ENCODE data around the gene HOXA3. TPM values are rescaled to one million over a fixed set of nuclear protein-coding genes. Genes with fewer than 3 reads are reported as not detected.

The HOXA3 gene
- total and polyA plus RNA-seq, 9 of the 15 experiments (the other 6 are each of a cell fraction or from before 2014, with no cell fraction given): 0.04 to 0.13 TPM; not detected in 7

GRCh38 chr7:27148756-27149641 lies 3.4 kb downstream of the HOXA3 start:
- no peaks in the 10 kb centered on the region for H4K20me1 ChIP-seq (replicated peaks; ENCODE audit: control insufficient read depth, insufficient read depth, low read length)
- H3K9me3 ChIP-seq (replicated peaks; ENCODE audit: control insufficient read depth, insufficient read depth, low read depth, low read length): no peaks in the 10 kb centered on the region
- in situ Hi-C loops (cut with MboI): loop anchor here (10.0 kb wide), 1 partner anchor 294 kb away; no protein-coding TSS in a partner anchor
- ChIA-PET POLR2A (interaction anchor here (0.6 kb wide), 2 partner anchors 21 to 769 kb away, joined by 3 to 4 read pairs; no protein-coding TSS in a partner anchor), CTCF (ENCODE audit: low intra/inter-chr PET ratio) (no interaction called here)
- H3K27ac ChIP-seq (ENCODE audit: extremely low read depth, low read depth, low read length): no peak overlapping the region
- H3K79me2 ChIP-seq (ENCODE audit: control insufficient read depth, insufficient read depth, low read length): no peaks in the 10 kb centered on the region
- H3K36me3 ChIP-seq (ENCODE audit: control insufficient read depth, insufficient read depth, low read length): no peaks in the 10 kb centered on the region
- BruUV-seq (replicated peaks): no TSS peak
- H3K4me3 ChIP-seq: no peak overlapping the region
- H3K27me3 ChIP-seq (ENCODE audit: control insufficient read depth in 2 of 2, insufficient read depth in 2 of 2, low read length in 2 of 2): peaks cover 55 to 92% of the 10 kb centered on the region in 2 experiments
- peaks cover 0 to 29% of the 10 kb centered on the region in 2 experiments; a peak in 2 of 5 replicates for H3K4me1 ChIP-seq (replicated peaks in 1 of 2; ENCODE audit: control insufficient read depth in 2 of 2, insufficient read depth in 2 of 2, low read length in 2 of 2)
- no peak overlapping the region for H3K9ac ChIP-seq (ENCODE audit: insufficient read depth in 1 of 2, low read depth in 2 of 2, low read length in 2 of 2)
- TF ChIP-seq ETS2 (tag; IDR thresholded peaks at IDR 0.05; ENCODE audit: borderline replicate concordance, poor library complexity, severe bottlenecking): no peak
- TF ChIP-seq NR2C2 (CRISPR knock-in tag; IDR thresholded peaks at IDR 0.05): no peak
- no peak for TF ChIP-seq NR2C2 (tag; IDR thresholded peaks at IDR 0.05)
- TF ChIP-seq KLF10 (CRISPR knock-in tag; IDR thresholded peaks at IDR 0.05): no peak
- no peak for TF ChIP-seq CBFA2T3 (IDR thresholded peaks at IDR 0.05)
- TF ChIP-seq CREB1 (IDR thresholded peaks at IDR 0.05): no peak
- TF ChIP-seq CREB1 (CRISPR knock-in tag; IDR thresholded peaks at IDR 0.05): no peak
- no peak for TF ChIP-seq CTCF (IDR thresholded peaks at IDR 0.05 in 2 of 3, conservative IDR thresholded peaks at IDR 0.05 in 1 of 3; ENCODE audit: insufficient read depth in 2 of 3, low read depth in 1 of 3, low read length in 3 of 3)
- no peak for TF ChIP-seq CBFB (CRISPR knock-in tag; IDR thresholded peaks at IDR 0.05)
- TF ChIP-seq NCOA2 (IDR thresholded peaks at IDR 0.05; ENCODE audit: partially characterized antibody in 2 of 2): no peak
- TF ChIP-seq ZBED1 (IDR thresholded peaks at IDR 0.05): no peak
- no peak for TF ChIP-seq ZNF12 (CRISPR knock-in tag; IDR thresholded peaks at IDR 0.05)
- no peak for TF ChIP-seq THAP7 (CRISPR knock-in tag; IDR thresholded peaks at IDR 0.05)
- no peak for TF ChIP-seq ZNF224 (CRISPR knock-in tag; IDR thresholded peaks at IDR 0.05)
- no peak for TF ChIP-seq DLX4 (CRISPR knock-in tag; IDR thresholded peaks at IDR 0.05)
- no peak for TF ChIP-seq ZNF146 (CRISPR knock-in tag; IDR thresholded peaks at IDR 0.05; ENCODE audit: unreplicated experiment)
- TF ChIP-seq ZNF696 (CRISPR knock-in tag; conservative IDR thresholded peaks at IDR 0.05): no peak
- TF ChIP-seq SUPT5H (IDR thresholded peaks at IDR 0.05): no peak
- TF ChIP-seq GABPB2 (CRISPR knock-in tag; conservative IDR thresholded peaks at IDR 0.05): no peak
- no peak for TF ChIP-seq ZNF212 (CRISPR knock-in tag; IDR thresholded peaks at IDR 0.05)
- 2% methylated on average over 29 of the region's 30 CpGs for WGBS (ENCODE audit: insufficient coverage, low coverage, missing lambda C conversion rate)
- DNase-seq (ENCODE audit: extremely low read depth in 1 of 4, low spot score in 3 of 4) (no peak), FAIRE-seq (no peak), ATAC-seq (no peak)
- H3K9me1 ChIP-seq (ENCODE audit: control insufficient read depth, insufficient read depth, low read length): no peaks in the 10 kb centered on the region
- H3K4me2 ChIP-seq (ENCODE audit: insufficient read depth, low read length): no peak overlapping the region
- intact Hi-C loops (cut with micrococcal nuclease): no loop called here
- H2AFZ ChIP-seq (ENCODE audit: low read depth, low read length): no peak overlapping the region

Measured in K562 (cell line).